Coronary artery (tissue), 2 donors: ENCODE results near the gene NAA16.

Experiments used
- DNase-seq: peaks from one replicate; pipeline ENCODE4 v3.0.0-alpha.2; 2017; ENCODE audit warnings: low spot score
- H3K27ac ChIP-seq, 2 donors: fragments of 200-600 bp; sonication (generic); one replicate each; pipeline ENCODE4 v1.5.1; 2016 to 2019
- H3K4me3 ChIP-seq: fragments of 200-600 bp; sonication (generic); 2 replicates; pipeline ENCODE4 v1.5.1; 2016; ENCODE audit warnings: mild to moderate bottlenecking, moderate library complexity
- TF ChIP-seq, protein P1 (sequence below): fragments of 200-600 bp; sonication (generic); IDR thresholded peaks from one replicate; pipeline ENCODE4 v1.5.1; 2019; ENCODE audit warnings: antibody characterized with exemption

Gene NAA16

DNA sequence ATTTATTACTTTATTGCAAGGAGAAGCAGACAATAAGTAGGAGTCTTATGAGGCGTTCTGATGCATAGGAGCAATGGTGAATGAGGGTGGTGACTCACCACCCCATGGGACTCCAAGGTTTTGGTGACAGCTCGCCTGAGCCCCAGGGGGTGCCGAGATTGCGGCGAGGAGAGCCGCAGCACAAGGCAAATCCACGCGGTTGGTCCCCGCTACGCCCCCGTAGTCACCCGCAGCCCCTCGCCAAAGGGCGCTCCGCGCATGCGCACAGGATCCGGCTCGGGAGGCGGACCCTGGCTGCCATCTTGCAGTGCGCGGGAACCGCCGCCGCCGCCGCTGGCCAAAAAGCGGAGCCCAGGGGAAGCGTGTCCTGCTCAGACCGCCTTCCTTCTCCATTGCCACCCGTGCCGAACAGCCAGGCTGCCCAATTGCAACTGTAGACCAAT, at the start of gene NAA16:
TSS of gene NAA16 (plus strand) at position 305 of the 443 bp plus-strand sequence. CDS start 262 bp downstream, outside the sequence.
- DNase-seq = peak; percentile 92
- TF ChIP-seq, protein P1, sequence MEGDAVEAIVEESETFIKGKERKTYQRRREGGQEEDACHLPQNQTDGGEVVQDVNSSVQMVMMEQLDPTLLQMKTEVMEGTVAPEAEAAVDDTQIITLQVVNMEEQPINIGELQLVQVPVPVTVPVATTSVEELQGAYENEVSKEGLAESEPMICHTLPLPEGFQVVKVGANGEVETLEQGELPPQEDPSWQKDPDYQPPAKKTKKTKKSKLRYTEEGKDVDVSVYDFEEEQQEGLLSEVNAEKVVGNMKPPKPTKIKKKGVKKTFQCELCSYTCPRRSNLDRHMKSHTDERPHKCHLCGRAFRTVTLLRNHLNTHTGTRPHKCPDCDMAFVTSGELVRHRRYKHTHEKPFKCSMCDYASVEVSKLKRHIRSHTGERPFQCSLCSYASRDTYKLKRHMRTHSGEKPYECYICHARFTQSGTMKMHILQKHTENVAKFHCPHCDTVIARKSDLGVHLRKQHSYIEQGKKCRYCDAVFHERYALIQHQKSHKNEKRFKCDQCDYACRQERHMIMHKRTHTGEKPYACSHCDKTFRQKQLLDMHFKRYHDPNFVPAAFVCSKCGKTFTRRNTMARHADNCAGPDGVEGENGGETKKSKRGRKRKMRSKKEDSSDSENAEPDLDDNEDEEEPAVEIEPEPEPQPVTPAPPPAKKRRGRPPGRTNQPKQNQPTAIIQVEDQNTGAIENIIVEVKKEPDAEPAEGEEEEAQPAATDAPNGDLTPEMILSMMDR = no peak
- peak within 1 kb of the TSS; percentile 92 to 93 for H3K27ac ChIP-seq
- peak within 1 kb of the TSS; percentile 91 for H3K4me3 ChIP-seq

DNA sequence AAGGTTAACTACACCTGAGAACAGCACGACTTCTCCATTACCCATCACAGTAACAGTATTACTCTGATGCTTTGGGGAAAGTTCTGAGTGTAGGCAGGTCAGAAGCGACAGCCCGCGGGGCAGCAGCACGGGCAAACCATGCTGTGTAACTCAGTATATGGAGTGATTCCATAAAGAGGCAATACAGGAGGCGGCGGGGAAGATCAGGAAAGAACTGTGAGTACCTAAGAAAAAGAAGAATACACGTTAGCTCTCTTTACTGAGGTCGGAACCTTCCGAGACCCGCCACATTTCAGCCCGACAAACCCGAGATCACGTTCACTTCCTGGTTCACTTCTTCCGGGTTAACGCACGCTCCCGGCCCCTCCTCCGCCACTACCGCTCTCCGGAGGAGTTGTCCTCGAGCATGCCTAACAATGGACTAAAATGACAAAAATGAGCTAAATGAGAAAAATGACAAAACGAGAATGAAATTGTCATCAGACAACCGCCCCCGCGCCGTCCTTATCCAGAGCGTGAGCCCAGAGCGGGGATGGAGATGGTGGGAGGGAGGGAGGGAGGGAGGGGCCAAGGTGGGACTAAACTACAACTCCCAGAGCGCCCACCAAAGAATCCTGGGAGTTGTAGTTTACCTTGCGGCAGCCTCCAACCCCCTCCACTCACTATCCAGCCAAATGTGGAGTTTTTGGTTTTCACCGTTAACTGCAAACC, 47.7 kb upstream of the NAA16 start, which contains the start of gene MTRF1:
TSS of gene MTRF1 (minus strand) at position 316 of the 711 bp plus-strand sequence. CDS start 2,669 bp downstream, outside the sequence.
- peak; percentile 86 for DNase-seq
- peak within 1 kb of the TSS; percentile 62 to 86 for H3K27ac ChIP-seq
- TF ChIP-seq, protein P1 = no peak
- H3K4me3 ChIP-seq = peak within 1 kb of the TSS; percentile 77

DNA sequence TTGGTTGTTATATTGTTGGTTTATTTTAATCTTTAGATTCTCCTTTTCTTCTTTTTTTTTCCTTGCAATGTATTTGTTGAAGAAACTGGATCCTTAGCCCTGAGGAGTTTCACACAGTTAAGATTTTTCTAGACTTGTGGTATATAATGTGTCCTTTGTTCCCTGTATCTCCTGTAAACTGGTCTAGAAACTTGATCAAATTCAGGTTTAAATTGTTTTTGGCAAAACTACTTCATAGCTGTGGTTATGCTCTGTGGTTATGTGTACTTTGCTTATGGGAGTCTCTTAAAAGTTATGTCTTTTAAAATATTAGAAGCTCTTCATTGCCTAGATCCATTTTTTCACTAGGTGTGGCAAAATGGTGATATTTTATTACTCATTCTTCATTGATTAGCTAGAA, 44.0 kb upstream of the NAA16 start:
- TF ChIP-seq, protein P1 = no peak
- no peak overlapping the region for H3K4me3 ChIP-seq
- no peak overlapping the region for H3K27ac ChIP-seq
- no peak for DNase-seq

DNA sequence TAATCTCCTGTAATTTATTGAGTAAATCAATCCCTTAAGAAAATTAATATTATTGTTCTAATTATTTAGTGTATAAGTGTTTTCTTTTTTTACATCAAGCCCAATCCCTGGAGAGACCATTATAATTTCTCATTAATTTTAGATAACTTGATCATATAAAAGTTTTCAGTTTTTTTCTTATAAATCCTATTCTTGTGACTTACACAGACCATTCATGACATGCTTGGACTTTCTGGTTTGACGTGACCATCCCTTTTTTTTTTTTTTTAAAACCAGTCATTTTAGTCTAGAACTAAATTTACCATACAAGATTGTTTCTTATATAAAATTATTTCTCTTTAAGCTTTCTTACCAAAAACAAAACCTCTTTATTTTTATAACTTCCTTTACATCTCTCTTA, 42.3 kb upstream of the NAA16 start:
- no peak for DNase-seq
- TF ChIP-seq, protein P1 = no peak
- Histone ChIP-seq H3K4me3 (no peak overlapping the region), H3K27ac (no peak overlapping the region)

DNA sequence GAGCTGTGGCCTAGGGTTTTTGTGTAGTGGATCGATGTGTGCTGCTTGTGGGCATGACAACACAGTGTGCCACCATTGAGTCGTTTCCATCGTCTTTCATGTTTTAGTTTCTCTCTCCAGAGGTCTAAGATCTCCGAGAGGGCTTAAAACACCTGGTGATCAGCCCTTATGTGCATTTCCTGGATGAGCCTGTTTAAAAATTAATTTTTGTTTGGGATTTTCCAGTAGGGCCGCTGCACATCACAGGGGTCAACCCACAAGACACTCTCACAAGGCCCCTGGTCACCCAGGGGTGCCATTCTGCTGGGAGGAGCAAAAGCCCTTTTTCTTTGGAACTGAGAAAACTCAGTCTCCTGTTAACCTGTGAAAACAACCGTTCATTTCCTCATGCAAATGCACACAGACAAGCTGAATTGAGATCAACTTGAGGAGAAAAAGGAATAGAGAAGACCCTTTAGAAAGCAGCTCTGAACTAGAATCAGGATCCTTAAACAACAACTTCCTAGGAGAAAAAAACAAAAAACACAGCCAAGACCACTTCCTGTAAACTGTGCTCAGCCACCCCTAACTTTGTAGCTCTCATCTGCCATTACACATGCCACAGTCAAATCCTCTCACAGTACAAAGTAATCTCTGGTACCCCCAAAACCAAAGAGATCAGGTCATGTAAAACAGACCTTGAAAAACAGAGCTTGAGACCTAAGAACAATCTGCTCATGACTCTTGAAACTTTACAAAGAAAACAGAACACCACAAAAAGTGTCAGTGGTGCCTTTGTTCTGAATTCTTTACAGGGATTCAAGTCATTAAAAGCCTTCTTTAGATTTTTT, 39.4 kb upstream of the NAA16 start:
- Histone ChIP-seq H3K4me3 (no peak overlapping the region), H3K27ac (no peak overlapping the region)
- DNase-seq = no peak
- TF ChIP-seq, protein P1 = no peak

DNA sequence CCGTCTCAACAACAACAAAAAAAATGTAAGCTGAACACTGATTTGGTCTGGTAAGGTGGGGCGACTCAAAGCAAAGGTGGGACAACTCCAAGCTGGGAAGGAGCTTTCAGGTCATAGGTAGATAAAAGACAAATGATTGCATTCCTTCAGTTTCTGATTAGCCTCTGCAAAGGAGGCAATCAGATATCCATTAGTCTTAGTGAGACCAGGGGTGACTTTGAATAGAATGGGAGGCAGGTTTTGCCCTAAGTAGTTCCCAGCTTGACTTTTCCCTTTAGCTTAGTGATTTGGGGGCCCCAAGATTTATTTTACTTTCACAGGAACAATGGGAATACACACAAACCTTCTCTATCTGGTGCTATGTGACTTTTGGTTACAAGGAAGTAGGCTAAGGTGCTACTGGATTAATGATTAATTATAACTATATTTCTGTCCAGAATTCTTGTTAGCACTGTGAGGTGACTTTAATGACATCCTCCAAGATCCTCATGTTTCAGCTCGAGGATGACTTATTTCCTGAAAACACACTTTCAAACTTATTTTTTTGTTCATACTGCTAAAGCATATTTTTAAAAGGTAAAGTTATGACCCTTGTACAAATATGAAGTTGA, 37.1 kb upstream of the NAA16 start:
- TF ChIP-seq, protein P1 = no peak
- Histone ChIP-seq H3K27ac (no peak overlapping the region), H3K4me3 (no peak overlapping the region)
- no peak for DNase-seq
